PC-9 (cell line): Measurements from ENCODE around the gene DUSP22. TPM values are rescaled to one million over a fixed set of nuclear protein-coding genes. Genes with fewer than 3 reads are reported as not detected.

Experiments used
- BruUV-seq: library from RNA; stranded (reverse); fragments of 400-500 nt; replicated peaks from 2 replicates; lab custom pipeline; 2021; lab: Mats Ljungman, UMichigan
- CTCF ChIA-PET: fragments of 300-600 bp; sonication (Branson Sonifier 250); formaldehyde crosslinking; loops from one replicate; lab custom pipeline; 2022; ENCODE audit warnings: antibody characterized with exemption; lab: Charles Lee
- POLR2A ChIA-PET: fragments of 300-600 bp; sonication (Branson Sonifier 250); formaldehyde crosslinking; loops from one replicate; lab custom pipeline; 2022; ENCODE audit warnings: antibody characterized with exemption; ENCODE audit not compliant: unreplicated experiment; lab: Charles Lee
- DNase-seq, 2 experiments: peaks; one replicate each; pipeline versions ENCODE4 v3.0.0 to v3.0.0-alpha.2; 2015 to 2022; ENCODE audit warnings: mixed read lengths in 1 of 2
- H2AFZ ChIP-seq: fragments of 200-600 bp; sonication (generic); 2 replicates; pipeline ENCODE4 v1.8.1; 2017; ENCODE audit warnings: antibody characterized with exemption
- H3F3A ChIP-seq: fragments of 200-600 bp; sonication (generic); 2 replicates; pipeline ENCODE4 v1.8.1; 2017; ENCODE audit warnings: antibody characterized with exemption, mild to moderate bottlenecking, low read depth; ENCODE audit not compliant: insufficient read depth
- H3K27ac ChIP-seq: fragments of 200-600 bp; sonication (generic); 2 replicates; pipeline ENCODE4 v1.6.1; 2016; ENCODE audit warnings: mixed run types
- H3K27me3 ChIP-seq: fragments of 200-600 bp; sonication (generic); 2 replicates; pipeline ENCODE4 v1.6.1; 2016; ENCODE audit warnings: low read depth, mixed run types; ENCODE audit not compliant: insufficient read depth
- H3K36me3 ChIP-seq: fragments of 200-600 bp; sonication (generic); 2 replicates; pipeline ENCODE4 v1.6.1; 2016; ENCODE audit warnings: low read depth, mixed run types
- H3K4me1 ChIP-seq: fragments of 200-600 bp; sonication (generic); replicated peaks from 2 replicates; pipeline ENCODE4 v1.6.1; 2016; ENCODE audit warnings: mixed run types; ENCODE audit not compliant: insufficient read depth
- H3K4me2 ChIP-seq: fragments of 200-600 bp; sonication (generic); 2 replicates; pipeline ENCODE4 v1.6.1; 2017; ENCODE audit warnings: mixed run types
- H3K4me3 ChIP-seq: fragments of 200-600 bp; sonication (generic); 2 replicates; pipeline ENCODE4 v1.6.1; 2016; ENCODE audit warnings: mixed run types
- H3K79me2 ChIP-seq: fragments of 200-600 bp; sonication (generic); 2 replicates; pipeline ENCODE4 v1.6.1; 2017; ENCODE audit warnings: low read depth, mixed run types
- H3K9me2 ChIP-seq: fragments of 200-600 bp; sonication (generic); 2 replicates; pipeline ENCODE4 v1.8.1; 2017; ENCODE audit warnings: mild to moderate bottlenecking; ENCODE audit not compliant: insufficient read depth
- H3K9me3 ChIP-seq: fragments of 200-600 bp; sonication (generic); 2 replicates; pipeline ENCODE4 v1.8.1; 2016; ENCODE audit warnings: low read depth; ENCODE audit not compliant: insufficient read depth
- H4K20me1 ChIP-seq: fragments of 200-600 bp; sonication (generic); 2 replicates; pipeline ENCODE4 v1.8.1; 2017; ENCODE audit not compliant: insufficient read depth
- EZH2 ChIP-seq: fragments of 200-600 bp; sonication (generic); IDR thresholded peaks from 2 replicates; pipeline ENCODE4 v1.8.0; 2017; ENCODE audit warnings: antibody characterized with exemption, low read depth
- intact Hi-C: fragments of 100-400 bp; cut with micrococcal nuclease; formaldehyde crosslinking; loops from one replicate; pipeline ENCODE4 v1.10.0; 2022; ENCODE audit not compliant: unreplicated experiment
- total RNA-seq: library from RNA; stranded (reverse); gene quantifications from 2 replicates; pipeline ENCODE4 v1.2.3, GENCODE V29; 2021
- TF ChIP-seq, protein P1 (sequence below): fragments of 200-600 bp; sonication (generic); conservative IDR thresholded peaks from 2 replicates; pipeline ENCODE4 v1.6.1; 2017; ENCODE audit warnings: mixed run types, antibody characterized with exemption, mild to moderate bottlenecking, moderate library complexity

DUSP22 gene
- total RNA-seq, 1 experiment from 2014 or later = 25.5 TPM

- intact Hi-C loops = no loop called here
- CTCF ChIA-PET = no interaction called here
- TF ChIP-seq, protein P1, sequence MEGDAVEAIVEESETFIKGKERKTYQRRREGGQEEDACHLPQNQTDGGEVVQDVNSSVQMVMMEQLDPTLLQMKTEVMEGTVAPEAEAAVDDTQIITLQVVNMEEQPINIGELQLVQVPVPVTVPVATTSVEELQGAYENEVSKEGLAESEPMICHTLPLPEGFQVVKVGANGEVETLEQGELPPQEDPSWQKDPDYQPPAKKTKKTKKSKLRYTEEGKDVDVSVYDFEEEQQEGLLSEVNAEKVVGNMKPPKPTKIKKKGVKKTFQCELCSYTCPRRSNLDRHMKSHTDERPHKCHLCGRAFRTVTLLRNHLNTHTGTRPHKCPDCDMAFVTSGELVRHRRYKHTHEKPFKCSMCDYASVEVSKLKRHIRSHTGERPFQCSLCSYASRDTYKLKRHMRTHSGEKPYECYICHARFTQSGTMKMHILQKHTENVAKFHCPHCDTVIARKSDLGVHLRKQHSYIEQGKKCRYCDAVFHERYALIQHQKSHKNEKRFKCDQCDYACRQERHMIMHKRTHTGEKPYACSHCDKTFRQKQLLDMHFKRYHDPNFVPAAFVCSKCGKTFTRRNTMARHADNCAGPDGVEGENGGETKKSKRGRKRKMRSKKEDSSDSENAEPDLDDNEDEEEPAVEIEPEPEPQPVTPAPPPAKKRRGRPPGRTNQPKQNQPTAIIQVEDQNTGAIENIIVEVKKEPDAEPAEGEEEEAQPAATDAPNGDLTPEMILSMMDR = no peak
- no peak for TF ChIP-seq EZH2
Measured at GRCh38 chr6:355373-356208, 63.3 kb downstream of the DUSP22 start.

GRCh38 chr6:356828-357251 lies 64.6 kb downstream of the DUSP22 start:
- Histone ChIP-seq H3K27ac (no peak overlapping the region), H3K9me3 (no peaks in the 10 kb centered on the region), H2AFZ (no peak overlapping the region), H4K20me1 (no peaks in the 10 kb centered on the region), H3K9me2 (no peaks in the 10 kb centered on the region), H3K79me2 (no peaks in the 10 kb centered on the region), H3K4me3 (no peak overlapping the region), H3K4me1 (no peaks in the 10 kb centered on the region), H3F3A (no peaks in the 10 kb centered on the region), H3K4me2 (no peak overlapping the region), H3K36me3 (no peaks in the 10 kb centered on the region), H3K27me3 (peaks cover 98% of the 10 kb centered on the region)
- BruUV-seq = no TSS peak
- TF ChIP-seq EZH2 = no peak
- TF ChIP-seq, protein P1 = no peak
- ChIA-PET CTCF (no interaction called here), POLR2A (no interaction called here)
- DNase-seq = no peak
- intact Hi-C loops = no loop called here

More at GRCh38 chr6:355373-356208, 63.3 kb downstream of the DUSP22 start:
- Histone ChIP-seq H4K20me1 (no peaks in the 10 kb centered on the region), H2AFZ (no peak overlapping the region), H3K4me2 (no peak overlapping the region), H3K9me2 (no peaks in the 10 kb centered on the region), H3K4me1 (no peaks in the 10 kb centered on the region), H3K27ac (no peak overlapping the region), H3K4me3 (no peak overlapping the region), H3K79me2 (no peaks in the 10 kb centered on the region), H3K36me3 (no peaks in the 10 kb centered on the region), H3K27me3 (peaks cover 98% of the 10 kb centered on the region), H3K9me3 (no peaks in the 10 kb centered on the region), H3F3A (no peaks in the 10 kb centered on the region)
- POLR2A ChIA-PET = no interaction called here
- no TSS peak for BruUV-seq
- DNase-seq = no peak

- Histone ChIP-seq H3K4me2 (no peak overlapping the region), H2AFZ (no peak overlapping the region), H3F3A (no peaks in the 10 kb centered on the region), H3K27ac (no peak overlapping the region), H3K27me3 (peaks cover 98% of the 10 kb centered on the region), H3K9me3 (no peaks in the 10 kb centered on the region), H3K4me3 (no peak overlapping the region), H3K79me2 (no peaks in the 10 kb centered on the region), H3K36me3 (no peaks in the 10 kb centered on the region), H3K9me2 (no peaks in the 10 kb centered on the region), H3K4me1 (no peaks in the 10 kb centered on the region), H4K20me1 (no peaks in the 10 kb centered on the region)
- no TSS peak for BruUV-seq
- intact Hi-C loops = no loop called here
- ChIA-PET CTCF (no interaction called here), POLR2A (no interaction called here)
- DNase-seq = no peak
- TF ChIP-seq, protein P1 = no peak
- TF ChIP-seq EZH2 = no peak
Measured at GRCh38 chr6:357261-357790, 65.0 kb downstream of the DUSP22 start.
